GM23248 (cell line): ENCODE measurements around the gene WNT2B. TPM values are rescaled to one million over a fixed set of nuclear protein-coding genes. Genes with fewer than 3 reads are reported as not detected.
"Not testable (repeated sequence)": the region's sequence is repeated elsewhere in the genome, so short reads cannot be mapped to it uniquely, and the experiment has no call there.

Experiments
- DNase-seq: peaks from one replicate; pipeline ENCODE4 v3.0.0-alpha.2; 2015
- H2AFZ ChIP-seq: fragments of 200-600 bp; sonication (generic); 2 replicates; pipeline ENCODE4 v1.6.1; 2016; ENCODE audit warnings: antibody characterized with exemption
- H3F3A ChIP-seq: fragments of 200-600 bp; sonication (generic); 2 replicates; pipeline ENCODE4 v1.6.1; 2016; ENCODE audit warnings: mild to moderate bottlenecking, antibody characterized with exemption, mixed run types; ENCODE audit not compliant: insufficient read depth
- H3K27ac ChIP-seq: fragments of 200-600 bp; sonication (generic); 2 replicates; pipeline ENCODE4 v1.5.1; 2016; ENCODE audit warnings: mild to moderate bottlenecking
- H3K27me3 ChIP-seq: fragments of 200-600 bp; sonication (generic); replicated peaks from 2 replicates; pipeline ENCODE4 v1.6.1; 2016; ENCODE audit warnings: mild to moderate bottlenecking; ENCODE audit not compliant: insufficient read depth
- H3K36me3 ChIP-seq: fragments of 200-600 bp; sonication (generic); 2 replicates; pipeline ENCODE4 v1.6.1; 2016; ENCODE audit warnings: low read depth, mild to moderate bottlenecking
- H3K4me1 ChIP-seq: fragments of 200-600 bp; sonication (generic); 2 replicates; pipeline ENCODE4 v1.6.1; 2016; ENCODE audit warnings: mild to moderate bottlenecking; ENCODE audit not compliant: insufficient read depth
- H3K4me2 ChIP-seq: fragments of 200-600 bp; sonication (generic); one replicate; pipeline ENCODE4 v1.6.1; 2016; ENCODE audit warnings: mild to moderate bottlenecking; ENCODE audit not compliant: unreplicated experiment
- H3K4me3 ChIP-seq: fragments of 200-600 bp; sonication (generic); 2 replicates; pipeline ENCODE4 v1.5.1; 2016; ENCODE audit warnings: mild to moderate bottlenecking
- H3K79me2 ChIP-seq: fragments of 200-600 bp; sonication (generic); 2 replicates; pipeline ENCODE4 v1.6.1; 2016; ENCODE audit warnings: mild to moderate bottlenecking; ENCODE audit not compliant: insufficient read depth
- H3K9ac ChIP-seq: fragments of 200-600 bp; sonication (generic); 2 replicates; pipeline ENCODE4 v1.6.1; 2016; ENCODE audit warnings: mild to moderate bottlenecking
- H3K9me2 ChIP-seq: fragments of 200-600 bp; sonication (generic); 2 replicates; pipeline ENCODE4 v1.6.1; 2016; ENCODE audit warnings: mixed run types, mild to moderate bottlenecking, moderate library complexity; ENCODE audit not compliant: insufficient read depth
- H3K9me3 ChIP-seq: fragments of 200-600 bp; sonication (generic); one replicate; pipeline ENCODE4 v1.6.1; 2017; ENCODE audit warnings: low read depth
- H4K20me1 ChIP-seq: fragments of 200-600 bp; sonication (generic); 2 replicates; pipeline ENCODE4 v1.6.0; 2016; ENCODE audit not compliant: insufficient read depth
- EZH2 ChIP-seq: fragments of 200-600 bp; sonication (generic); IDR thresholded peaks from 2 replicates; pipeline ENCODE4 v1.6.1; 2018; ENCODE audit warnings: antibody characterized with exemption, mild to moderate bottlenecking; ENCODE audit not compliant: insufficient read depth, poor library complexity, severe bottlenecking
- EZH2phosphoT487 ChIP-seq: fragments of 200-600 bp; sonication (generic); IDR thresholded peaks from 2 replicates; pipeline ENCODE4 v1.6.1; 2018; ENCODE audit warnings: antibody characterized with exemption, moderate library complexity, mild to moderate bottlenecking, low read depth; ENCODE audit not compliant: insufficient read depth
- WGBS, 2 experiments: methylation state at CpG; one replicate each; pipeline ENCODE4 v1.1.6; 2015 to 2017; ENCODE audit warnings: low lambda C conversion rate in 2 of 2, low coverage in 1 of 2; ENCODE audit errors: missing lambda C conversion rate in 2 of 2; 5-methylcytosine and 5-hydroxymethylcytosine counted together
- in situ Hi-C: fragments of 300-500 bp; cut with MboI; formaldehyde crosslinking; loops from 2 replicates; pipeline ENCODE4 v1.15.0; 2020
- polyA plus RNA-seq: library from polyadenylated mRNA; unstranded; fragments of >200 nt; fragmentation: Nextera tagmentation; extraction: Ambion mirVana; gene quantifications from 2 replicates; pipeline ENCODE4 v1.2.1, GENCODE V29; 2016
- total RNA-seq: library from RNA; depleted of rRNA; stranded (reverse); fragments of >200 nt; shearing (Covaris generic); gene quantifications from 2 replicates; pipeline ENCODE4 v1.2.3, GENCODE V29; 2014

WNT2B gene
- total and polyA plus RNA-seq, 2 experiments from 2014 or later = 0.61 to 2.1 TPM

DNA sequence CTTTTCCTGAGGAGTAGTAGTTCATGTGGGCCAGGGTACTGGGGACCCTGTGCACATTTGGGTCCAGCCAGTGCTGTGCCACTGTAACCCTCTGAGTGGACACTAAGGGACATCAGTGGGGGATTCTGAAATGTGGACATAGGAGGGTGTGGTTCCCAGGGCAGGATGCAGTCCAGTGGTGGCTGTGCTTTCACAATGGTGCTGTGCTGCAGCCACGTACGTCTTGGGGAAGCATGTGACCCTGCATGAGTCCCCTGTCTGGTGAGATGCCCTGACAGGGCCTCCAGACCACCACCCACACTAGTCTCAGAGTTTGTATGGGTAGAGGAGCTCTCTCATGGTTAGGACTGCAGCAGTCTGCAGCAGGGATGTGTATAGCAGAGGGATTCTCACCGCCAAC lies 37.8 kb upstream of the WNT2B start:
- TF ChIP-seq EZH2 (no peak), EZH2phosphoT487 (no peak)

DNA sequence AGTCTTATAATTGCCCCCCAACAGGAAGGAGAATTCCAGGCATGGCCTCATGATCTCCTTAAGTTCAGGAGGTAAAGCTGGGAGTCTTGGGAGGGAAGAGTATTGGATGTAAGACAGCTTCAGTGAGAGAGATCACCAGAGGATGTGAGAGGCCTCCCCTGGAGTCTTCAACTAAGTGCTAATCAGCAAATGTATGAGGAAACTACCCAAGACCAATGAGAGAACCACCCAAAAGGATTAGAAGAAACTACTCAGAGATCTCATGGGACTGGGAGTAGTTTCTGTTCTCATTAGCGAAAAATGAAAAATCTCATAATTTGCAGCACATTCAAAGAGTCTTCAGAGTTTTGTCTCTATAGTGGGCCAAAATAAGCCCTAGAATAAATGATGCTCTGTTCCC lies 36.6 kb upstream of the WNT2B start:
- Histone ChIP-seq H3K79me2 (no peaks in the 10 kb centered on the region), H2AFZ (no peak overlapping the region), H3K4me2 (no peak overlapping the region), H4K20me1 (no peaks in the 10 kb centered on the region), H3K27ac (no peak overlapping the region), H3K9me2 (no peaks in the 10 kb centered on the region), H3K9ac (no peak overlapping the region), H3K9me3 (peaks cover under 1% of the 10 kb centered on the region), H3K4me1 (no peaks in the 10 kb centered on the region), H3K36me3 (no peaks in the 10 kb centered on the region), H3K27me3 (no peaks in the 10 kb centered on the region), H3F3A (no peaks in the 10 kb centered on the region), H3K4me3 (no peak overlapping the region)
- no peak for DNase-seq
- TF ChIP-seq EZH2phosphoT487 (no peak), EZH2 (no peak)
- in situ Hi-C loops = no loop called here
- WGBS, 2 experiments = 96 to 100% methylated on average over 1 of the region's 1 CpG

More for the DNA sequence above, 37.8 kb upstream of the WNT2B start:
- H3K27me3 ChIP-seq = no peaks in the 10 kb centered on the region
- no peaks in the 10 kb centered on the region for H3K36me3 ChIP-seq
- DNase-seq = no peak
- peaks cover 7% of the 10 kb centered on the region; the same call in 1 of the 2 replicates for H3F3A ChIP-seq
- H3K9me3 ChIP-seq = no peaks in the 10 kb centered on the region
- no peak overlapping the region for H3K9ac ChIP-seq
- H3K4me1 ChIP-seq = peaks cover 6% of the 10 kb centered on the region; the same call in 1 of the 2 replicates
- no peaks in the 10 kb centered on the region for H4K20me1 ChIP-seq
- H3K4me3 ChIP-seq = no peak overlapping the region
- H3K79me2 ChIP-seq = no peaks in the 10 kb centered on the region
- no peak overlapping the region for H3K4me2 ChIP-seq
- H2AFZ ChIP-seq = no peak overlapping the region
- 70 to 81% methylated on average over 3 of the region's 3 CpGs for WGBS, 2 experiments
- H3K27ac ChIP-seq = no peak overlapping the region
- in situ Hi-C loops = no loop called here
- no peaks in the 10 kb centered on the region for H3K9me2 ChIP-seq

GRCh38 chr1:112477550-112477949 lies 31.2 kb upstream of the WNT2B start:
- Histone ChIP-seq H3K27ac (no peak overlapping the region), H3K36me3 (no peaks in the 10 kb centered on the region), H3K9ac (no peak overlapping the region), H3K4me2 (no peak overlapping the region), H2AFZ (no peak overlapping the region), H3K27me3 (no peaks in the 10 kb centered on the region), H3K9me2 (no peaks in the 10 kb centered on the region), H4K20me1 (no peaks in the 10 kb centered on the region), H3K9me3 (peaks cover 5% of the 10 kb centered on the region), H3K4me3 (no peak overlapping the region), H3K79me2 (no peaks in the 10 kb centered on the region), H3F3A (no peaks in the 10 kb centered on the region), H3K4me1 (no peaks in the 10 kb centered on the region)
- in situ Hi-C loops = no loop called here
- TF ChIP-seq EZH2 (no peak), EZH2phosphoT487 (no peak)
- no peak for DNase-seq

GRCh38 chr1:112478314-112478713 lies 30.5 kb upstream of the WNT2B start:
- Histone ChIP-seq H3K9me3 (peaks cover 5% of the 10 kb centered on the region), H3K27me3 (no peaks in the 10 kb centered on the region), H3K9ac (no peak overlapping the region), H3K4me3 (no peak overlapping the region), H3K4me2 (no peak overlapping the region), H4K20me1 (no peaks in the 10 kb centered on the region), H3K9me2 (no peaks in the 10 kb centered on the region), H3F3A (no peaks in the 10 kb centered on the region), H3K27ac (no peak overlapping the region), H2AFZ (no peak overlapping the region), H3K36me3 (no peaks in the 10 kb centered on the region), H3K4me1 (no peaks in the 10 kb centered on the region), H3K79me2 (no peaks in the 10 kb centered on the region)
- no peak for DNase-seq
- TF ChIP-seq EZH2phosphoT487 = no peak
- no peak for TF ChIP-seq EZH2
- in situ Hi-C loops = no loop called here
- 91 to 93% methylated on average over 1 of the region's 1 CpG for WGBS, 2 experiments

GRCh38 chr1:112486063-112486462 lies 22.7 kb upstream of the WNT2B start:
- in situ Hi-C loops, H3K4me3 ChIP-seq, H2AFZ ChIP-seq, H3K9me3 ChIP-seq, DNase-seq, H4K20me1 ChIP-seq, H3K27me3 ChIP-seq, H3K79me2 ChIP-seq, H3K4me1 ChIP-seq, H3K9ac ChIP-seq, H3K4me2 ChIP-seq, H3K36me3 ChIP-seq, H3K9me2 ChIP-seq, H3K27ac ChIP-seq, H3F3A ChIP-seq: not testable (repeated sequence)
- WGBS, 2 experiments = 75 to 78% methylated on average over 1 of the region's 1 CpG

GRCh38 chr1:112487686-112488085 lies 21.1 kb upstream of the WNT2B start:
- 70 to 80% methylated on average over 6 of the region's 6 CpGs for WGBS, 2 experiments
- peak; percentile 32 for DNase-seq

More at GRCh38 chr1:112487686-112488085, 21.1 kb upstream of the WNT2B start:
- H3K4me1 ChIP-seq, H3K27ac ChIP-seq, H4K20me1 ChIP-seq, H3K9me3 ChIP-seq, H2AFZ ChIP-seq, in situ Hi-C loops, H3K9ac ChIP-seq, H3K36me3 ChIP-seq, H3K27me3 ChIP-seq, H3K79me2 ChIP-seq, H3F3A ChIP-seq, H3K4me3 ChIP-seq, H3K9me2 ChIP-seq, H3K4me2 ChIP-seq: not testable (repeated sequence)
